Body of pancreas (tissue), 4 donors: ENCODE measurements around the gene DGKQ. TPM values are rescaled to one million over a fixed set of nuclear protein-coding genes. Genes with fewer than 3 reads are reported as not detected.

Source experiments
- ATAC-seq: fragments of 150-250 bp; one replicate; pipeline ENCODE4 v1.9.1; 2016
- DNase-seq, 4 donors: peaks; one replicate each; pipeline ENCODE4 v3.0.0-alpha.2; 2019
- H3K27ac ChIP-seq, 4 donors: fragments of 200-600 bp; sonication (generic); 1 replicate in 3 of 4; 2 replicates in 1 of 4; pipeline versions ENCODE4 v1.5.1 to v1.6.1; 2016 to 2019; ENCODE audit warnings: mild to moderate bottlenecking in 1 of 4, mixed read lengths in 1 of 4, moderate library complexity in 1 of 4
- H3K27me3 ChIP-seq, 2 donors: fragments of 200-600 bp; sonication (generic); one replicate each; pipeline ENCODE4 v1.6.0; 2016; ENCODE audit warnings: mild to moderate bottlenecking in 1 of 2
- H3K36me3 ChIP-seq, 2 donors: fragments of 200-600 bp; sonication (generic); replicated peaks in 1 of 2; 2 replicates each; pipeline ENCODE4 v1.5.1; 2016; ENCODE audit warnings: low read depth in 2 of 2; ENCODE audit not compliant: insufficient read depth in 1 of 2
- H3K4me1 ChIP-seq: fragments of 200-600 bp; sonication (generic); one replicate; pipeline ENCODE4 v1.6.0; 2016
- H3K4me3 ChIP-seq, 2 donors: fragments of 200-600 bp; sonication (generic); 1 replicate in 1 of 2; 2 replicates in 1 of 2; pipeline ENCODE4 v1.5.1; 2016 to 2019
- H3K9me3 ChIP-seq, 3 donors: fragments of 200-600 bp; sonication (generic); 1 replicate in 2 of 3; 2 replicates in 1 of 3; pipeline ENCODE4 v1.5.1; 2016
- CTCF ChIP-seq, 7 experiments: fragments of 450-650 bp in 4 of 7; fragments of 200-600 bp in 3 of 7; sonication (generic) in 3 of 7; IDR thresholded peaks; one replicate each; pipeline ENCODE4 v1.5.1; 2016 to 2019; ENCODE audit warnings: antibody characterized with exemption in 7 of 7
- POLR2A ChIP-seq, 3 donors: fragments of 450-650 bp; IDR thresholded peaks; one replicate each; pipeline ENCODE4 v1.6.1; 2016; ENCODE audit warnings: antibody characterized with exemption in 3 of 3, mild to moderate bottlenecking in 2 of 3
- WGBS, 2 donors: methylation state at CpG; one replicate each; pipeline ENCODE4 v1.1.5; 2017; 5-methylcytosine and 5-hydroxymethylcytosine counted together
- intact Hi-C: fragments of 100-400 bp; cut with DNase I; formaldehyde crosslinking; loops from one replicate; pipeline ENCODE4 v1.15.1; 2023
- total RNA-seq, 2 donors: library from RNA; depleted of rRNA; stranded (reverse); fragments of >200 nt; gene quantifications; one replicate each; pipeline ENCODE4 v1.1.0, GENCODE V29; 2016

The DGKQ gene
- total RNA-seq, 2 donors from 2014 or later: 13.2 to 17.5 TPM

GRCh38 chr4:963276-964225 is 9.8 kb downstream of the DGKQ start:
- intact Hi-C loops: no loop called here
- Histone ChIP-seq H3K27ac (no peak overlapping the region), H3K9me3 (no peaks in the 10 kb centered on the region), H3K36me3 (no peaks in the 10 kb centered on the region), H3K4me3 (no peak overlapping the region), H3K4me1 (peaks cover 3% of the 10 kb centered on the region), H3K27me3 (no peaks in the 10 kb centered on the region)
- no peak for DNase-seq
- no peak for TF ChIP-seq POLR2A (IDR thresholded peaks at IDR 0.05)
- WGBS, 2 donors: 89 to 93% methylated on average over 23 to 35 of the region's 39 CpGs
- ATAC-seq: no peak

- TF ChIP-seq CTCF (IDR thresholded peaks at IDR 0.05) (no peak), POLR2A (IDR thresholded peaks at IDR 0.05) (no peak)
- no peak overlapping the region for H3K27ac ChIP-seq
- ATAC-seq (no peak), DNase-seq (no peak)
- intact Hi-C loops: no loop called here
- H3K27me3 ChIP-seq: no peaks in the 10 kb centered on the region
- H3K9me3 ChIP-seq: no peaks in the 10 kb centered on the region
- 88% methylated on average over 7 to 46 of the region's 54 CpGs for WGBS, 2 donors
- no peaks in the 10 kb centered on the region for H3K4me1 ChIP-seq
- no peaks in the 10 kb centered on the region for H3K36me3 ChIP-seq
- no peak overlapping the region for H3K4me3 ChIP-seq
Observed at GRCh38 chr4:962231-963208, 10.8 kb downstream of the DGKQ start.

- intact Hi-C loops: no loop called here
- DNase-seq: no peak
- no peak for TF ChIP-seq CTCF (IDR thresholded peaks at IDR 0.05)
- TF ChIP-seq POLR2A (IDR thresholded peaks at IDR 0.05): no peak
- no peaks in the 10 kb centered on the region for H3K4me1 ChIP-seq
- no peak overlapping the region for H3K4me3 ChIP-seq
- WGBS, 2 donors: 90 to 94% methylated on average over 2 to 49 of the region's 52 CpGs
- H3K27ac ChIP-seq: no peak overlapping the region
- H3K9me3 ChIP-seq: no peaks in the 10 kb centered on the region
- no peaks in the 10 kb centered on the region for H3K36me3 ChIP-seq
- H3K27me3 ChIP-seq: no peaks in the 10 kb centered on the region
- no peak for ATAC-seq
Observed at GRCh38 chr4:961351-962230, 11.8 kb downstream of the DGKQ start.

GRCh38 chr4:960636-961350 is 12.6 kb downstream of the DGKQ start:
- DNase-seq (no peak), ATAC-seq (no peak)
- no peak overlapping the region for H3K27ac ChIP-seq
- no peaks in the 10 kb centered on the region for H3K27me3 ChIP-seq
- H3K4me1 ChIP-seq: no peaks in the 10 kb centered on the region
- no peak overlapping the region for H3K4me3 ChIP-seq
- intact Hi-C loops: no loop called here
- 60 to 89% methylated on average over 1 to 27 of the region's 35 CpGs for WGBS, 2 donors
- no peaks in the 10 kb centered on the region for H3K36me3 ChIP-seq
- TF ChIP-seq POLR2A (IDR thresholded peaks at IDR 0.05) (no peak), CTCF (IDR thresholded peaks at IDR 0.05) (no peak)
- H3K9me3 ChIP-seq: no peaks in the 10 kb centered on the region
